Caco-2 (cell line): Measurements from ENCODE around the gene CCDC197. TPM values are rescaled to one million over a fixed set of nuclear protein-coding genes. Genes with fewer than 3 reads are reported as not detected.

ENCODE experiments used
- BruUV-seq: library from RNA; stranded (reverse); fragments of 400-500 nt; replicated peaks from 2 replicates; lab custom pipeline; 2021; lab: Mats Ljungman, UMichigan
- CTCF ChIA-PET: fragments of 300-600 bp; sonication (Branson Sonifier 250); formaldehyde crosslinking; loops from one replicate; lab custom pipeline; 2022; ENCODE audit warnings: antibody characterized with exemption; lab: Charles Lee
- POLR2A ChIA-PET: fragments of 300-600 bp; sonication (Branson Sonifier 250); formaldehyde crosslinking; loops from one replicate; lab custom pipeline; 2022; ENCODE audit warnings: antibody characterized with exemption; lab: Charles Lee
- DNase-seq, 2 experiments: peaks; one replicate each; pipeline versions ENCODE4 v3.0.0 to v3.0.0-alpha.2; 2020 to 2022
- H3K27me3 ChIP-seq: replicated peaks from 2 replicates; pipeline ENCODE4 v1.6.0; 2011; ENCODE audit warnings: low read length; ENCODE audit not compliant: control insufficient read depth, insufficient read depth
- H3K36me3 ChIP-seq: 2 replicates; pipeline ENCODE4 v1.5.1; 2011; ENCODE audit warnings: low read length; ENCODE audit not compliant: control insufficient read depth, insufficient read depth
- H3K4me1 ChIP-seq: fragments of 250-450 bp; sonication (Bioruptor Pico); 2 replicates; pipeline ENCODE4 v1.5.1; 2020; ENCODE audit warnings: mild to moderate bottlenecking
- H3K4me3 ChIP-seq: 2 replicates; pipeline ENCODE4 v1.5.1; 2011; ENCODE audit warnings: low read depth, mild to moderate bottlenecking, control low read depth, low read length
- H3K9me3 ChIP-seq: fragments of 250-450 bp; sonication (Bioruptor Pico); 2 replicates; pipeline ENCODE4 v1.5.1; 2020; ENCODE audit warnings: mild to moderate bottlenecking, moderate library complexity
- H3K27ac Mint-ChIP-seq: one replicate; pipeline ENCODE4 v1.8.0; 2022; ENCODE audit warnings: mixed read lengths; ENCODE audit not compliant: unreplicated experiment
- H3K27me3 Mint-ChIP-seq: one replicate; pipeline ENCODE4 v1.8.0; 2022; ENCODE audit warnings: mixed read lengths; ENCODE audit not compliant: insufficient read depth, unreplicated experiment
- H3K36me3 Mint-ChIP-seq: one replicate; pipeline ENCODE4 v1.8.0; 2022; ENCODE audit warnings: mild to moderate bottlenecking, mixed read lengths; ENCODE audit not compliant: insufficient read depth, unreplicated experiment
- H3K4me1 Mint-ChIP-seq: one replicate; pipeline ENCODE4 v1.8.0; 2022; ENCODE audit warnings: low read depth, mixed read lengths; ENCODE audit not compliant: unreplicated experiment
- H3K4me3 Mint-ChIP-seq: one replicate; pipeline ENCODE4 v1.8.0; 2022; ENCODE audit warnings: mild to moderate bottlenecking, moderate library complexity, mixed read lengths; ENCODE audit not compliant: unreplicated experiment
- H3K9me3 Mint-ChIP-seq: one replicate; pipeline ENCODE4 v1.8.0; 2022; ENCODE audit warnings: mixed read lengths; ENCODE audit not compliant: unreplicated experiment
- intact Hi-C: fragments of 100-400 bp; cut with micrococcal nuclease; formaldehyde crosslinking; loops from one replicate; pipeline ENCODE4 v1.10.0; 2022; ENCODE audit not compliant: unreplicated experiment
- total RNA-seq: library from RNA; stranded (reverse); gene quantifications from 2 replicates; pipeline ENCODE4 v1.2.3, GENCODE V29; 2022
- TF ChIP-seq, protein P1 (sequence below), 2 experiments: fragments of 200-600 bp in 1 of 2; IDR thresholded peaks; 1 replicate in 1 of 2; 2 replicates in 1 of 2; pipeline versions ENCODE4 v1.5.1 to v1.8.0; 2011 to 2022; ENCODE audit warnings: antibody characterized with exemption in 1 of 2, control low read depth in 1 of 2, inconsistent platforms in 1 of 2, low read depth in 1 of 2, low read length in 1 of 2, mild to moderate bottlenecking in 1 of 2, moderate library complexity in 1 of 2; ENCODE audit not compliant: insufficient read depth in 1 of 2, severe bottlenecking in 1 of 2, unreplicated experiment in 1 of 2

CCDC197 gene
- total RNA-seq, 1 experiment from 2014 or later, result not detected

DNA sequence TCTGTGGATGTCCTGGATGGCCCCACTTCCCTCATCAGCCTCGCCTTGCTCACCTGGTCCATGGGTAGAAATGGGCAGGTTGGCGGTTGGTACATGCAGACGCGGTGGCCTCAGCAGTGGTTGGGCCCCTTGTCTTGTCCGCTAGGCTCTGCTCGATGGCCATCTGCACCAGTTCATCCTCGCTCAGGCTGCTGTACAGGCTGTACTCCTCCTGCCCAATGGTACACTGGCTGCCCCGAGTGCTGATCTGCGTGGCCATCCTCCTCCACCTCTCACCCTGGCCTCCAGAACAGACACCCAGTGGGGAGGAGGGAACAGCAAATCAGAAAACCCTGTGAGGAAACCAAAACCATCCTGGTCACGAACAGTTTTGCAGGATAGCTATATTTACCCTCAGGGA, 32.8 kb upstream of the CCDC197 start:
- intact Hi-C loops, result no loop called here
- BruUV-seq, result no TSS peak
- Mint-ChIP-seq H3K27ac (no peak overlapping the region), H3K9me3 (no peaks in the 10 kb centered on the region), H3K4me3 (no peak overlapping the region), H3K27me3 (no peaks in the 10 kb centered on the region), H3K4me1 (peaks cover 8% of the 10 kb centered on the region), H3K36me3 (no peaks in the 10 kb centered on the region)
- Histone ChIP-seq H3K36me3 (no peaks in the 10 kb centered on the region), H3K4me3 (no peak overlapping the region), H3K4me1 (peaks cover 29% of the 10 kb centered on the region), H3K27me3 (no peaks in the 10 kb centered on the region), H3K9me3 (no peaks in the 10 kb centered on the region)
- ChIA-PET POLR2A (no interaction called here), CTCF (no interaction called here)
- TF ChIP-seq, protein P1, sequence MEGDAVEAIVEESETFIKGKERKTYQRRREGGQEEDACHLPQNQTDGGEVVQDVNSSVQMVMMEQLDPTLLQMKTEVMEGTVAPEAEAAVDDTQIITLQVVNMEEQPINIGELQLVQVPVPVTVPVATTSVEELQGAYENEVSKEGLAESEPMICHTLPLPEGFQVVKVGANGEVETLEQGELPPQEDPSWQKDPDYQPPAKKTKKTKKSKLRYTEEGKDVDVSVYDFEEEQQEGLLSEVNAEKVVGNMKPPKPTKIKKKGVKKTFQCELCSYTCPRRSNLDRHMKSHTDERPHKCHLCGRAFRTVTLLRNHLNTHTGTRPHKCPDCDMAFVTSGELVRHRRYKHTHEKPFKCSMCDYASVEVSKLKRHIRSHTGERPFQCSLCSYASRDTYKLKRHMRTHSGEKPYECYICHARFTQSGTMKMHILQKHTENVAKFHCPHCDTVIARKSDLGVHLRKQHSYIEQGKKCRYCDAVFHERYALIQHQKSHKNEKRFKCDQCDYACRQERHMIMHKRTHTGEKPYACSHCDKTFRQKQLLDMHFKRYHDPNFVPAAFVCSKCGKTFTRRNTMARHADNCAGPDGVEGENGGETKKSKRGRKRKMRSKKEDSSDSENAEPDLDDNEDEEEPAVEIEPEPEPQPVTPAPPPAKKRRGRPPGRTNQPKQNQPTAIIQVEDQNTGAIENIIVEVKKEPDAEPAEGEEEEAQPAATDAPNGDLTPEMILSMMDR (IDR thresholded peaks at IDR 0.05; ENCODE audit: insufficient read depth in 1 of 2, low read depth in 1 of 2, low read length in 1 of 2, severe bottlenecking in 1 of 2, unreplicated experiment in 1 of 2), result no peak
- no peak for DNase-seq

GRCh38 chr14:93964820-93965286, 32.2 kb upstream of the CCDC197 start:
- Mint-ChIP-seq H3K27ac (no peak overlapping the region), H3K36me3 (no peaks in the 10 kb centered on the region), H3K27me3 (no peaks in the 10 kb centered on the region), H3K4me1 (peaks cover 3% of the 10 kb centered on the region), H3K9me3 (no peaks in the 10 kb centered on the region), H3K4me3 (no peak overlapping the region)
- Histone ChIP-seq H3K4me1 (peaks cover 25% of the 10 kb centered on the region), H3K27me3 (no peaks in the 10 kb centered on the region), H3K4me3 (no peak overlapping the region), H3K36me3 (no peaks in the 10 kb centered on the region), H3K9me3 (no peaks in the 10 kb centered on the region)
- TF ChIP-seq, protein P1 (IDR thresholded peaks at IDR 0.05; ENCODE audit: insufficient read depth in 1 of 2, low read depth in 1 of 2, low read length in 1 of 2, severe bottlenecking in 1 of 2, unreplicated experiment in 1 of 2), result no peak
- no TSS peak for BruUV-seq
- DNase-seq, result no peak
- ChIA-PET POLR2A (no interaction called here), CTCF (no interaction called here)
- intact Hi-C loops, result no loop called here

- no peak overlapping the region for H3K27ac Mint-ChIP-seq
- H3K4me1 Mint-ChIP-seq, result no peaks in the 10 kb centered on the region
- Histone ChIP-seq H3K4me3 (no peak overlapping the region), H3K9me3 (no peaks in the 10 kb centered on the region), H3K4me1 (peaks cover 20% of the 10 kb centered on the region), H3K27me3 (no peaks in the 10 kb centered on the region), H3K36me3 (no peaks in the 10 kb centered on the region)
- H3K36me3 Mint-ChIP-seq, result no peaks in the 10 kb centered on the region
- no peak overlapping the region for H3K4me3 Mint-ChIP-seq
- BruUV-seq, result no TSS peak
- no peak for DNase-seq
- no peaks in the 10 kb centered on the region for H3K9me3 Mint-ChIP-seq
- ChIA-PET CTCF (no interaction called here), POLR2A (no interaction called here)
- intact Hi-C loops, result no loop called here
- H3K27me3 Mint-ChIP-seq, result no peaks in the 10 kb centered on the region
- TF ChIP-seq, protein P1 (IDR thresholded peaks at IDR 0.05; ENCODE audit: insufficient read depth in 1 of 2, low read depth in 1 of 2, low read length in 1 of 2, severe bottlenecking in 1 of 2, unreplicated experiment in 1 of 2), result no peak
Observed at GRCh38 chr14:93965287-93965821, 31.7 kb upstream of the CCDC197 start.
